HG03175 (cell line): Measurements from ENCODE around the gene CHST10.
A peak's percentile ranks its signal among the peaks of the same experiment; 100 is the strongest.
"Not testable (repeated sequence)": the region's sequence is repeated elsewhere in the genome, so short reads cannot be mapped to it uniquely, and the experiment has no call there.

Source experiments
- ATAC-seq: cut with Tn5 transposase; IDR thresholded peaks from one replicate; pipeline ENCODE4 v1.9.1; 2021; ENCODE audit warnings: mild to moderate bottlenecking, moderate library complexity; ENCODE audit not compliant: unreplicated experiment

The CHST10 gene

GRCh38 chr2:100416935-100417710 is at the start of gene CHST10:
CHST10 (minus strand) TSS chr2:100417668; CDS start chr2:100406675, 10,993 bp downstream.
- ATAC-seq: peak; percentile 90

- no peak for ATAC-seq
Observed at GRCh38 chr2:100460904-100461530, 43.5 kb upstream of the CHST10 start.

GRCh38 chr2:100456357-100456756 is 38.9 kb upstream of the CHST10 start:
- ATAC-seq: not testable (repeated sequence)

GRCh38 chr2:100453853-100454252 is 36.4 kb upstream of the CHST10 start:
- ATAC-seq: peak; percentile 52

GRCh38 chr2:100451734-100452133 is 34.3 kb upstream of the CHST10 start:
- no peak for ATAC-seq

- ATAC-seq: no peak
Observed at GRCh38 chr2:100451092-100451491, 33.6 kb upstream of the CHST10 start.

GRCh38 chr2:100446696-100447095 is 29.2 kb upstream of the CHST10 start:
- ATAC-seq: no peak

- no peak for ATAC-seq
Observed at GRCh38 chr2:100437751-100438150, 20.3 kb upstream of the CHST10 start.

- ATAC-seq: no peak
Observed at GRCh38 chr2:100429726-100430125, 12.3 kb upstream of the CHST10 start.

GRCh38 chr2:100427627-100428258 is 10.3 kb upstream of the CHST10 start:
- ATAC-seq: no peak

GRCh38 chr2:100427111-100427510 is 9.6 kb upstream of the CHST10 start:
- no peak for ATAC-seq

GRCh38 chr2:100426384-100426720 is 8.9 kb upstream of the CHST10 start:
- no peak for ATAC-seq

GRCh38 chr2:100425573-100426383 is 8.3 kb upstream of the CHST10 start:
- no peak for ATAC-seq

- ATAC-seq: no peak
Observed at GRCh38 chr2:100425107-100425506, 7.6 kb upstream of the CHST10 start.

GRCh38 chr2:100424277-100424875 is 6.9 kb upstream of the CHST10 start:
- ATAC-seq: no peak

- no peak for ATAC-seq
Observed at GRCh38 chr2:100423631-100424030, 6.2 kb upstream of the CHST10 start.

- ATAC-seq: no peak
Observed at GRCh38 chr2:100422320-100423055, 5.0 kb upstream of the CHST10 start.

GRCh38 chr2:100419915-100420314 is 2.4 kb upstream of the CHST10 start:
- no peak for ATAC-seq

- no peak for ATAC-seq
Observed at GRCh38 chr2:100418406-100418962, 1.0 kb upstream of the CHST10 start.

- ATAC-seq: no peak
Observed at GRCh38 chr2:100417711-100418124, 250 bp upstream of the CHST10 start.
